Measurements from ENCODE around the gene CXCL14.
A peak's percentile ranks its signal among the peaks of the same experiment; 100 is the strongest.

CXCL14 gene, protein sequence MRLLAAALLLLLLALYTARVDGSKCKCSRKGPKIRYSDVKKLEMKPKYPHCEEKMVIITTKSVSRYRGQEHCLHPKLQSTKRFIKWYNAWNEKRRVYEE

DNA sequence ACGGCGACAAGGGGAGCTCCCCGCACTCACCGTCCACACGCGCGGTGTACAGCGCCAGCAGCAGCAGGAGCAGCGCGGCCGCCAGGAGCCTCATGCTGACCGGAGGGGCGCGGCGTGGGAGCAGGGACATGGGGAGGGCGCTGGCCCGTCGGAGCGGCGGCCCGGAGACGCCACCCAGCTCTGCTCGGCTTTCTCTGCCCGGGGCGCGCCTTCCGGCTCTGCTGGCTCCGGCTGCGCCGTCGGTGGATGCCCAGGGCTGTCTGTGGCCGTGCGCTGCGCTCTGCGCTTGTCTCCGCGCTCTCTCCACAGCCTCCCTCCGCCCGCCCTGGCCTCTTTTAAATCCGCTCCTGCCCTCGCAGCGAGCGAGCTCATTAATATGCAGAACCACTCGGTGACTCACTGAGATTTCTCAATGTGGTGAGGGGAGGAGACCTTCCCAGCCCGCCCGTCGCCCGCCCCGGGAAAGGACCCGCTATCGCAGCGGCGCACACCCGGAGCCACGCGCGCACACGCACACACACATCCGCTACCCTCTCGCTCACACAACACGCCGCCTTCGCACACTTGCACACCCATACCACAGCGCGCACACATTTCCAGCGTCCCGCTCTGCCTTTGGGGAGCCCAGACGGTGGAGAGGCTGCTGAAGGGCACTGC, at the start of gene CXCL14:
TSS of gene CXCL14 (minus strand) at position 307 of the 657 bp plus-strand sequence. CDS start at position 94, 213 bp downstream.
- peak; percentile 82 for DNase-seq

DNA sequence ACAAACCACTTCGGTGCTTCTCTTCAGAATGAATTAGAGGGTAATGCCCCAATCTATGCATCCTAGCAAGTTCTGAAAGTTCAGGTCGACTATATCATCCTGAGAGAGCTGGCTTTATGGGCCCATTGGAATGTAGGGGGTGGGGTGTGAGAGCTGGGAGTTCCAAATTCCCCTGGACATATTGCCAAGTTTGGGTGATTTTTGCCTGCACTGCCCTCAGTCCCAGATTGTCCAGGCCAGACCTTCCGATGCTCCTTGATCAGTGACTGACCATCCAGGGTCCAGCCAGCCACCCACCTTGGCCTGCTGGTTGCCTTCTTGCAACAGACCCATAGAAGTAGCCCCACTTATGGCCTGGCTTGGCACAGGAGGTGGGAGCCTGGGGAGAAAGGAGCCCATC, 47.8 kb upstream of the CXCL14 start:
- no peak for DNase-seq

DNA sequence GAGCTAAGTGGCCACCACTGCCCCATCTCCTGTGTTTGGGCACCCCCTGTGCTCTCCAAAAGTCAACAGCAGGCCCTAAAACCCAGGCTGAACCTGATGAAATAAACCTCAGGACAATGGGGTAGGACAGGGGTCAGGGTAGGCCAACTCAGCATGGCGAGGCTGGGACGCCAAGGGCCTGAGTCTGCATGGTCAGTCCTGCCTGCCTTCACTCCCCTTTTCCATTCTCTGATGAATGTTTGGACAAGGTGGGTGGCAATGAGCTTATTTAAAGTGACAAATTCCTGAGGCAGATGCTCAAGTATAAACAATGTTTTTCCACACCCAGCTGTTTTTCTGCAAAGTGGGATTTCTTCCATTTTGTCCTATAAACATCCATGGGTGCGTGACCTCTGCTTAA, 47.2 kb upstream of the CXCL14 start:
- DNase-seq: no peak

DNA sequence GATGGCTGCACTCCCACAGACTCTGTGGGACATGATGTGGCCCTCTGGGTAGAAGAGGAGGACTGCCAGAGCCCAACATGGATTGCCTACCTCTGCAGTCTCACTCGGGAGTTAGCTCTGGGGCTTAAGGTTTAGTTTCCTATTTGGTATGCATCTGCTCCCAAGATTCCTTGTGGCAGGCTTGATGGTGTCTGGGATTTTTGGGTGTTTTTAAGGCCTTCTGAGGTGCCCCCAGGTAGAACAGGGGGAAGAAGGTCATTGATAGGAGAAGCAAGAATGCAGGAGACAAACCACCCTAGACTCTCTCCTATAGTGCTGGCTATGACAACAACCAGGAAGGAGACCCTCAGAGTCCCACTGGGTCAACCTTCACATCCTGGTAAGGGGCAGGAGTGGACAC, 46.7 kb upstream of the CXCL14 start:
- DNase-seq: no peak

DNA sequence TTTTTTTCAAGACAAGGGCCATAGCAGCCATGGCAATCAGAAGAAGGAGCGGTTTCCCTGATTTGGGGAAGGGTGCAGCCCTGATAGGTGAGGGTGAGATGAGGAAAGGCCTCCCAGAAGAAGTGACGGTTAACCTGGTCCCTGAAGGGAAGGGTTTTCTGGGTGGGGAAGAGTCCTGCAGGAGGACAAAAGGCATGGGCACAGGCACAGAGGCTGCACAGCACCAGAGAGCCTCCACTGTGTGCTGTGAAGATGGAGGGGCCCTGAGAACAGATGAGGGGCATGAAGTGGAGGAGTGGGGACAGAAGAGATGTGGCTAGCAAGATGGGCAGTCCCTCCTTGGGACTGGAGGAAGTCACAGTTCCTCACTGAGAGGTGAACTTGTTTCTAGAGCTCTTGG, 46.3 kb upstream of the CXCL14 start:
- DNase-seq: no peak

DNA sequence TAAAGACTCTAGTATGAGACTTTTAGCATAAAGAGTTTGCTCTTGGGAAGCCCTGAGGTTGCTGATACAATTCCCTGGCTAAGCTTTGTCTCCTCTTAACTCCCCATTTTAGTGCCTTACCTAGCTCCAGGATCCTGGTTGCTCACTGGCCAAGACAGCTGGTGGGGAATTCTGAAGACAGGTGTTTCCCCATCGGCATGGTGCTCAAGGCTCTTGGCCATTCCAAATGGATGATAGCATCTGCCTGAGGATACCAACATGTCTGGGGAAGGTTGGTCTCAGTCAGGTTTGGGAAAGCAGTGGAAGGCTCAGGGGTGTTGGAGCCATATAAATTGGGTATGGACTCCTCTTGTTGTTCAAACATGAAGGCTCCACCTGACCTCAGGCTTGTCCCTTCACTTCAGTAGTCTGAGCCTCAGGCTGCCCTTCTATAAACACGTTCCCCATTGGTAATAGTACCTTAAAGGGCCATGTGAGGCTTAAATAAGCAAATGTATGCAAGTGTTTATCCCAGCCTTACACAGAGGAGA, 44.5 kb upstream of the CXCL14 start:
- no peak for DNase-seq

DNA sequence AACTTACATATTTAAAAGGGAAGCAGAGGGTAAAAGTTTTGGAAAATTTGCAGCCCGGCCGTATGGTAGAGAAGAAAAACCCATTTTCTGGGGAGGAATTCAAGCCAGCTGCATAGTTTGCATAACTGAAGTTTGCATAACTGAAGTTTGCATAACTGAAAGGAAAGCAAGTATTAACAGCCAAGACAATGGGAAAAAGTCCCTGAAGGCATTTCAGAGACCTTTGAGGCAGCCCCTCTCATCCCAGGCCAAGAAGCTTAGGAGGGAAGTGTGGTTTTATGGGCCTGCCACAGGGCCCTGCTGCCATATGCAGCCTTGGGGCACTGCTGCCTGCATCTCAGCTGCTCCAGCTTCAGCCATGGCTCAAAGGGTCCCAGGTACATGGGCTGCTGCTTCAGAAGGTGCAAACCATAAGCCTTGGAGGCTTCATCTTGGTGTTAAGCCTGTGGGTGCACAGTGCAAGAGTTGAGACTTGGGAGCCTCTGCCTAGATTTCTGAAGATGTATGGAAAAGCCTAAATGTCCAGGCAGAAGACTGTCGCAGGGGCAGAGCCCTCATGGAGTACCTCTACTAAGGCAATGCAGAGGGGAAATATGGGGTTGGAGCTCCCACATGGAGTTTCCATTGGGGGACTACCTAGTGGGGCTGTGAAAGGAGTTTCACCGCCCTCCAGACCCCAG, 36.9 kb upstream of the CXCL14 start:
- DNase-seq: no peak

DNA sequence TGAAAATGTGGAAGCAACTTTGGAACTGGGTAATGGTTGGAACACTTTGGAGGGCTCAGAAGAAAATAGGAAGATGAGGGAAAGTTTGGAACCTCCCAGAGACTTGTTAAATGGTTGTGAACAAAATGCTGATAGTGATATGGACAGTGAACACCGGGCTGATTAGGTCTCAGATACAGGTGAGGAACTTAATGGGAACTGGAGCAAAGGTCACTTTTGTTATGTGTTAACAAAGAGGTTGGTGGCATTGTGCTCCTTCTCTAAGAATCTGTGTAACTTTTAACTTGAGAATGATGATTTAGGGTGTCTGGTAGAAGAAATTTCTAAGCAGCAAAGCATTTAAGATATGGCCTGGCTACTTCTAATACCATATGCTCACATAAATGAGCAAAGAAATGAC, 36.4 kb upstream of the CXCL14 start:
- no peak for DNase-seq

DNA sequence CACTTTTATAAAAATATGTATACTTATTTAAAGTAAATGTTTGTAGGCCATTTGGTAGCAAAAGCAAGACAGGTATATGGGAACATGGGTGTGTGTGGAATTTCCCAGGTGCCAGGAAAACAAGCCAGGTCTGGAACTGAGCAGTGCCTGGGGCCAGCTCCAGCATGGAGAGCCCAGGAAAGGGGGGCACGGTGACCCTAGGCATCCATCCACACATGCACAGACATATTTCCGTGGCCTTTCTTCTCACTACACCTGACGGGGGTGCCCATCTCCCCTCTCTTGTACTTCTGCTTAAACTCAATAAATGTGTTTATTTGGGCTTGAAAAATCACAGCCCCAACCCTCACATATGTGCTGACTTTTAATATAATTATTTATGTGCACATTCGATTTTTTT, 31.2 kb upstream of the CXCL14 start:
- no peak for DNase-seq

DNA sequence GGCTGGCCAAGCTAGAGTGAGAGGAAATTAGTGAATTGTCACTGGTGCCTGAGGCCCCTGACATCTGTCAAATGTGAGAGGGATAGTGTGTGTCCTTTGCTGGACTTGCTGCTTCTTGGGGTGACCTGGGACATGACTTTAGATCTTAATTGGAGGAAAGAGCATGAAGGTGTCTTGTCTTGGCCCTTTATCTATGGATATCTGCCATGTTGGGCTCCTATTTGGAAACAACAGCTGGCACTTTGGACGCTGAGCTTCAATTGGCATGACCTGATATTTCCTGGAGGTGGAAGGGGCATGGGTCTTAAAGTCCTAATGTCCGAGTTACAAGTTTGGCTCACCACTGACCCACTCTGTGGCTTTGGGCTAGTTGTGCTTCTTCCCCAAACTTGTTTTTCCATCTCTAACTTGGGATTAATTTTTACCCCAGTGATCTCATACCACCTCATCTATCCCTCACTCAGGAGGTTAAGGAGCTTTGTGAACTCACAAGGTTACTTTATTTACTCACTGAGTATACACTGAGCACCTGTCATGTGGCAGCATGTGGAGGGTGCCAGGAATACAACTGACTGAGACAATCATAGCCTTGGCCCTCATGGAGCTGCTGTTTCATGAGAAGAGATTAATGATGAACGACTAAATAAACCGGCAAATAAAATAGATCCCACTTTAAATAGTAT, 30.1 kb upstream of the CXCL14 start:
- DNase-seq: no peak

DNA sequence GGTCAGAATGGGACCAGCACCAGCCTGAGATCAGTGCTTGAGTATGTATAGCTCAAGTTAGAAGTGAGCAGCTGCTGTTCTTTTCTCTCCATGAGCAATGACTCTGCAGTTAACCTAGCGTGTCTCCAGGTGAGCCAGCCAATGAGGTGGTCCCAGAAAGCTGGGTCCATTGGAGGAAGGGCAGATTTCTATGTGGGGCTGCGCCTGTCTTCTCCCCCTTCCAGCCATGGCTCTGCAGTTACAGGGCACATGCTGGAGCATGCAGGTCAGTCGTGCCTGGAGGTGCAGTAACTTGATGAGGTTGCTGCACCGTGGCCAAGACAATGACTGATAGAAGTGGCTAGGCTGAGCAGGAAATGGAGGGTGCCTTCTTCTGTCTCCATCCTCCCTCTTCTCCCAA, 29.6 kb upstream of the CXCL14 start:
- DNase-seq: no peak

DNA sequence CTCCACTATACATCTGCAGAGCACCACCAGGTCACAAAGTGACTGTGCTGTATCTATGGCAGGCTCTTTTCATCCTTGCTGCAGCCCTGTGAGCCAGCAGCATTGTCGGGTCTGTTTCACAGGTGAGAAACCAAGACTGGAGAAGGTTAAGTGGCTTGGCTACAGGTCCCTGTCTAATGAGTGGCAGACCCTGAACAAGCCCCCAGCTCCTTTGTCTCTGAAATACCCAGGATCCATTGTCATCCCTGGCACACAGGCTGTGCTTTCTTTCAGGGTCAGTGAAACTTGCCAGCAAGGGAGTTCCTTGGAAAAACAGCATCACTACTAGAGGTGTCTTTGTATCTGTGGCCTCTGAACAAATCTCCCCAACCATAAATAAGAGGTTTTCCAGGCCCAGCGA, 27.6 kb upstream of the CXCL14 start:
- DNase-seq: no peak

DNA sequence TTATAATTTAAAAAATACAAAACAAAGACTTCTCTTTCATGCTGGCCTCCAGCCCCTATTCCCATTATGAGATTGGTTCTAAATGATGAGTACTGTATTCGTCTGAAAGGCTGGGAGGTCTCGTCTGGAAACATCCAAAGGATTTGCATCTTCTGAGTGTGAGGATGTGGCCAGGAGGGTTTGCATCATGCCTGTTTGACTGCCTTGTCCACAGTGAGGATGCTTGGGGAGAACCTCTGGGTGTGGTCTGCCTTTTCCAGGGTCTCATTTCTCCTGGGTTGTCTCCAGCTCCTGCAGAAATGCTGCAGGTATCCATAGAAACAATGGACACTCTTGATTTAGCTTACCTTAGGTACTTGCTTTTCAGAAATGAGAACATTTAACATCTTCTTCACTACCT, 26.4 kb upstream of the CXCL14 start:
- DNase-seq: no peak

DNA sequence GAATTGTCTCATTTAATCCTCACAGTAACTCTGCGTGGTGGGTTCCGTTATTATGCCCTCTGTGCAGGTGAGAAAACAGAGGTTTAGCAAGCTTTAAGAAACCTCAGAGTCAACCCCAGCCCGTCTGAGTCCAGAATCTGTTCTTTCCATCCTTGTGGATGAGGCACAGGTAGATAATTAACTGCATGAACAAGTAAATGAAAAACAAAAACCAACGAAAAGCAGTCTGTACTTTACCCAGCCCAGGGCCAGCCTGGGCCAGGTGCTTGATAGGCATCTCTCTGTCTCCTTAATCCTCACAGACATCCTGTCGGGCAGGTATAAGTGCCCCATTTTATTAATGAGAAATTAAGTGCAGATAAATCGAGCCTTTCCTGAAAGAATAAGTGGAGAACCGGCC, 25.3 kb upstream of the CXCL14 start:
- no peak for DNase-seq

DNA sequence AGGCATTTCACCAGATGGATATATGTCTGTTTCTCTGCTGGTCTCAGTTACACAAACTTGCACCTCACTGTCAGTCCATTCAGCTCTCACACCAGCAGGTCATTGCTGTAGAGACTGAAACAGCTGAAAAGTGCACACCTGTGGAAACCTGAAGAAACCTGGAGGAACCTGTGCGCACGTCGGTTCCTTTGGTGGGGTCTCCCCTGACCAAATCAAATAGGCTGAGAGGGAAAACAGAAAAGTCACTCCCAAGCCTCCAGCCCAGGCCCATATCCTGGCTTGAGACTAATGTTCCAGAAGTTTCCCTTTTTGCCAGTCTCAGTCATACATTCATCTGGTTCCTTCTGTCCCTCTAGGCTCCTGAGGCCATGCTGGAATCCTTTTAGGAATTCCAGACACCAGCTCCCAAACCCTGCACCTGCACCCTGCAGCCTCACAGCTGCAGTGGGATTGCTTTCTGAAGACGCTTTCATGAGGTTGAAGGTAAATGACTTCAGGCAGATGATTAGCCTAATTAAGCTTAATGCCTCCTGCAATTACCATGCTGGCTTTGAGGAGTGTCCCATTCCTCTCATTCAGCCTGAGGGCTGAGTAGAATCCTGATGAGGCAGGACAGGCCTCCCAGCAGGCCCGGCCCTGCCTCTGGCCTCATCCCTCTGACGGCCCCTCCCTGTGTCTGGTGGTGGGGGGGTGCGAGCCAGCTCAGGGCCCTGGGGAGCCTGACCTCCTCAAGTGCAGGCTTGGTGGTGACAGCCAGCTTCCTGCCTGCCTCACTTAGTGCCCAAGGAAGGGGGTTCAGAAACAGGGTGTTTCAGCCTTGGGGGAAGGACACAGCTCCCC, 24.3 kb upstream of the CXCL14 start:
- DNase-seq: no peak

DNA sequence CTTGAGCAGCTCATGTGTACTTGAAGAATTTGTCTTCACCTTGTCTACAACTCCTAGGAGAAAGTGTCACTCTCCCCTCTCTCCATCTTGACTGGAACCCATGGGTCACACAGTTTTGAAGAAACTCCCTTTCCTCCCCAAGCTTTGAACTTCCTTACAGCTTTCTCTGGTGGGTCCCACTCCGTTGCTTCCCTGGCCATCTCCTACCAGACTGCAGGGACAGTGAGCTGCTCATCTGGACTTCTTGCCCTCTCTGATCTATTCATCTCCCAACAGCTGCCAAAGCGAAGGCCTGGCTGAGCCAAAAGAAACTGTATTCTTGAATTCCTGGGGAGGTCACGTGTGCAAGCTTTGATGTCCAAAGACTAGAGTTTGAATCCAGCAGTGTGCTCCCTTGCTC, 22.7 kb upstream of the CXCL14 start:
- DNase-seq: no peak

DNA sequence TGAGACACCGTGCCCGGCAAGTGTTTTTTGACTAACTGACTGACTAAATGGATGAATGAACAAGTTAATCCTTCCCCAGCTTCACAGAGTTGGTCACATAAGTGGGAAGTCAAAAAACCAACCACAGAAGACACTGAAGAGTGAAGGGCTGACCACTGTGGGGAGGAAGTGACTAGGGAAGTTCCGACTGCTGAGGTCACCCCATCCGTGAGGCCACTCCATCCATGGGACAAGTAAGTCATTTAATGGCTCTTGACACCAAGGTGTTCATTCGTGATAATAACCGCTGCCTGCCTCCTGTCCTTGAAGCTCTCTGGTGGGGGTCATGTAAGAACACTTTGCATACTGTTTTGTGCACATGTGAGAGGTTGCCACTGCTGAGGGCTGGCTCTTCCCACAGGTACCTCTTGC, 22.2 kb upstream of the CXCL14 start:
- no peak for DNase-seq

DNA sequence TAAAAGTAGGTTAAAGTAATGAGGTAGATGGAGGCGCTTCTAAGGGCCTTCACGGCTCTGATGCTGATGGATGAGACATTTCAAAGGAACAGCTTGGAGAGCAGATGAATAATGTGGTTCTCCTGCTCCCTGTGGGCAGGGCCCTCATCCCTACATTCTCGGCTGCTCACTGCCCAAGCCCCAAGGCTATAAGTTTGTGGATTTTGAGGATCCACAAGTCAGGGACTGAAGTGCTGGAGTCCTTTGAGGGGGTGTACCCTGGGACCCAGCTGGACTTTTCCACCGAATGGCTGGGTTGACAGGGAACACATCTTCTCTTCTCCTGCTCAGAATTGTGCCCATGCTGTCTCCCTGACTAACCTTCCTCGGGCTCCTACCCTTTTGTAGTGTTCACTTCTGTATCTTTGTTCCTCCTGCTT, 21.4 kb upstream of the CXCL14 start:
- DNase-seq: no peak

DNA sequence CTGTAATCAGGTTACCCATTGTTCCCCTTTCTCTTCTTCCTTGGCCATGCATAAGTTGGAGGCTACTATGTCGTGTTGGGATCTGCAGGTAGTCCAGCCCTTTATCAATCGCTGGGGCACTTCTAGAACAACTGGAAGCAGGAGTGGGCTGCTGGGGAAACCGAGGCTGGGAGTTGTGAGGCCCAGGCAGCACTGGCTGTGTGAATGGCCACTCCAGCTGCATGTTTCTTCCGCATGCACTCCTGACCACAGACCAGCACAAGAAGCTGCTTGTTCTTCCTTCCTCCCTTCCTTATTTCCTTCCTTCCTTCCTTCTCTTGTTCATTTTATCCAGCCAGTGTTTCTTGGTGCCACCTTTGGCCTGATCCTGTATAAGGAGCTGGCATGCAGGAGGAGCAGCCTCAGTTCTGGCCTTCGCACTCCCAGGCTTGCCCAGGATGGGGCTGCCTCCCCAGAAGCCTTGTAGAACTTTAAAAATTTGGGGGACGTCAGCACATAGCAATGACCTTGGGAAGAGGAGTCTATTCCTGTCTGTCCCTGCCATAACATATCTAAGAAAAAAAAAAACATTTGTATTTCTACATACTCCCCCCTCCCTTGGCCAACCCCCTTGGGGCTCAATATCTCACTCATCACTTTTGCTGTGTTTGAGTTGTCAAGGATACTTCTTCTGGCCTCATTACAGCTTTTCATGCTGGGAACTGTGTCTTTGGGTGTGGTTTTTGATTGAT, 20.8 kb upstream of the CXCL14 start:
- DNase-seq: no peak

DNA sequence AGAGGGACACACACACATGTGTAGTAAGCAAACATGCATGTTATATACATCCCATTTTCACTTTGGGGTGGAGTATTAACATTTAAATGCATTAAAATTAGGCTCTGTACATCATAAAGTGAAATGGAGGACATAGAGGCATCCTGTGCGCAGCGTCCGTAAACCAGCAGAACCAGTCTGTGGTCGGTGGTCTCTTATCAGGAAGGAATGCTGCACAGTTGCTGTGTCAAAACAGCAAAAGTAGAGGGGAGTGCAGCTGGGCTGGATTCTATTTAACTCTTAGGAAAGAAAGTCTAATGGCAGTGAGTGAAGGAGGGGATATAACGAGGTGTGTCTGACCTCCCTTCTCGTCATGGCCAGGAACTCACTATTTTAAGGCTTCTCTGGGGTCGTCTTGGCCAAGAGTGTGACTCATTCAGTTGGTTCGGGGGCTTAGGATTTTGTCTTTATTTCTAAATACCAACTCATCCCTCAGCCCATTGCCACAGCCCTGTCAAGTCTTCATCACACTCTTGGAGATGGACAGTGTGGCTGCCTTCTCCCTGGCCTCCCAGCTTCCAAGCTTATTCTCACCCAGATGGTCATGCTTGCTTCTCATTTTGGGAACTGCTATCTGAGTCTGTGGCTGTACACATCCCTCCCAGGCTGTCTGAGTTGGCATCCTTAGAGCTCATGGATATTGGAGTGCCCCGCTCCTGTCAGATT, 20.1 kb upstream of the CXCL14 start:
- DNase-seq: no peak

DNA sequence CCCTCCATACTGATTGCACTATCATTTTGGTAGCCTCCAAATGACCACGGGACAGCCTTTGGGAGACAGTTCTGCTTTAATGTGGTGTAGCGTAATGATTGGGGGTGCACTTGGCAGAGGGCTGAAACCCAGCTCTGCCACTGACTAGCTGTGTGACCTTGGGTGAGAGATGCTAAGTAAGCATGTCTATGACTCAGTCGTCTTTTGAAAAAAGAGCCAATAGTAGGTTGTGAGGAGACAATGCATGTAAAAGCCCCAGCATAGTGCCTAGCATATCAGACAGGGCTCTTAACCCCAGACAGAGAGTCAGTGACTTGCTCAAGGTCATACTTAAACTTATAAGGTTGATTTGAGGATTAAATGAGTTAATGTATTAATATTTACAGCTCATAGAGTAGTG, 18.0 kb upstream of the CXCL14 start:
- DNase-seq: no peak

Data from fibroblast of upper back skin (primary cell).